ENCODE data around the gene TAC3. TPM values are rescaled to one million over a fixed set of nuclear protein-coding genes. Genes with fewer than 3 reads are reported as not detected.

TAC3 gene
- total and polyA plus RNA-seq, 2 of the 8 experiments (the other 6 are each of a cell fraction or from before 2014, with no cell fraction given) = 9.7 to 45.3 TPM

- Histone ChIP-seq H3K23me2 (ENCODE audit: low read depth, low read length) (no peaks in the 10 kb centered on the region; the same call in 1 of the 2 replicates), H4K5ac (ENCODE audit: insufficient read length, low read depth, low read length) (no peak overlapping the region), H3K14ac (ENCODE audit: insufficient read length) (no peak overlapping the region), H3K4me2 (ENCODE audit: insufficient read depth in 1 of 2, low read depth in 2 of 2, low read length in 2 of 2) (peak overlapping the region in 1 of 2 experiments; percentile 9; a peak in 2 of 4 replicates), H2BK120ac (replicated peaks; ENCODE audit: low read depth, low read length) (no peak overlapping the region), H3K9ac (replicated peaks in 1 of 4; ENCODE audit: extremely low read depth in 1 of 4, low read depth in 3 of 4, low read length in 3 of 4) (no peak overlapping the region; a peak in 1 of 7 replicates), H3K56ac (replicated peaks; ENCODE audit: insufficient read length, low read depth, low read length) (no peak overlapping the region), H3K18ac (ENCODE audit: extremely low read depth, low read length) (no peak overlapping the region; the same call in 1 of the 2 replicates), H3K27ac (ENCODE audit: low read depth, low read length) (no peak overlapping the region), H3K36me3 (ENCODE audit: control insufficient read depth in 2 of 4, insufficient read depth in 4 of 4, low read length in 3 of 4) (no peaks in the 10 kb centered on the region; a peak in 1 of 8 replicates), H3K23ac (ENCODE audit: insufficient read length) (no peak overlapping the region), H3K4me1 (replicated peaks in 1 of 4; ENCODE audit: control insufficient read depth in 3 of 4, insufficient read depth in 4 of 4, low read length in 3 of 4) (peaks cover 2 to 15% (median 11%) of the 10 kb centered on the region in 4 experiments), H3K4me3 (ENCODE audit: extremely low read depth in 1 of 4, insufficient read depth in 2 of 4, low read depth in 3 of 4, low read length in 4 of 4) (no peak overlapping the region), H3K27me3 (replicated peaks in 1 of 4; ENCODE audit: control insufficient read depth in 3 of 4, extremely low read depth in 1 of 4, insufficient read depth in 3 of 4, low read length in 3 of 4) (no peaks in the 10 kb centered on the region), H4K20me1 (replicated peaks in 1 of 2; ENCODE audit: control insufficient read depth in 1 of 2, insufficient read depth in 2 of 2, low read length in 2 of 2) (no peaks in the 10 kb centered on the region), H2BK20ac (ENCODE audit: low read length) (no peak overlapping the region), H3K4ac (replicated peaks; ENCODE audit: insufficient read length, low read depth, low read length) (no peak overlapping the region), H2BK12ac (ENCODE audit: low read depth, low read length) (no peak overlapping the region), H2AFZ (ENCODE audit: low read length) (no peak overlapping the region), H4K91ac (replicated peaks; ENCODE audit: insufficient read length, low read length) (no peak overlapping the region), H4K8ac (ENCODE audit: extremely low read depth, insufficient read depth, low read length) (no peak overlapping the region), H3K79me2 (ENCODE audit: control insufficient read depth in 1 of 2, insufficient read depth in 2 of 2, low read length in 2 of 2) (peaks cover 0 to 1% of the 10 kb centered on the region in 2 experiments; a peak in 2 of 4 replicates), H2BK5ac (ENCODE audit: low read depth, low read length) (0 out of 2 replicates have a peak overlapping the region, but pooled peaks have one; percentile 53), H3K79me1 (ENCODE audit: low read depth, low read length) (no peaks in the 10 kb centered on the region), H2BK15ac (ENCODE audit: low read length) (no peak overlapping the region), H3K9me3 (ENCODE audit: insufficient read depth in 2 of 2, low read depth in 1 of 2, low read length in 1 of 2) (no peaks in the 10 kb centered on the region), H2AK5ac (ENCODE audit: low read depth, low read length) (no peak overlapping the region)
- DNase-seq (ENCODE audit: low read depth in 1 of 2, low spot score in 2 of 2) (no peak), FAIRE-seq (no peak)
- CTCF ChIA-PET (ENCODE audit: partially characterized antibody) = interaction anchor here (0.7 to 4.8 kb wide), 14 partner anchors 9 to 779 kb away, joined by 3 to 45 read pairs (median 4); partner anchors contain the start of gene STAT6
- POLR2A ChIA-PET (ENCODE audit: partially characterized antibody) = interaction anchor here (0.9 to 3.7 kb wide), 3 partner anchors 55 to 117 kb away, joined by 3 to 17 read pairs (median 5); partner anchors contain the start of genes LRP1 and STAT6
- TF ChIP-seq BRCA1 (IDR thresholded peaks at IDR 0.05; ENCODE audit: low read depth, low read length) = no peak
- 0 out of 2 replicates have a peak, but pooled peaks have one; percentile 33 for TF ChIP-seq SP1 (IDR thresholded peaks at IDR 0.05; ENCODE audit: low read depth, low read length)
- 93% methylated on average over 4 of the region's 4 CpGs; no CpG with 5 or more reads in 1 of the 2 experiments for WGBS, 2 experiments (ENCODE audit: extremely low coverage in 1 of 2, insufficient coverage in 1 of 2, insufficient read length in 1 of 2, insufficient replicate concordance in 2 of 2, low coverage in 1 of 2, low lambda C conversion rate in 2 of 2, missing lambda C conversion rate in 1 of 2)
Observed at GRCh38 chr12:57010627-57011247, 5.6 kb downstream of the TAC3 start.

All from H1 (cell line).